GM10266 (cell line): ENCODE data around the gene UROS.

Experiments used
- DNase-seq: peaks from one replicate; pipeline ENCODE4 v3.0.0; 2012; ENCODE audit errors: extremely low spot score
- CTCF ChIP-seq: IDR thresholded peaks from 2 replicates; pipeline ENCODE4 v1.5.1; 2012; ENCODE audit warnings: mild to moderate bottlenecking, low read depth; ENCODE audit not compliant: control insufficient read depth, insufficient read depth; ENCODE audit errors: missing control alignments

UROS gene

DNA sequence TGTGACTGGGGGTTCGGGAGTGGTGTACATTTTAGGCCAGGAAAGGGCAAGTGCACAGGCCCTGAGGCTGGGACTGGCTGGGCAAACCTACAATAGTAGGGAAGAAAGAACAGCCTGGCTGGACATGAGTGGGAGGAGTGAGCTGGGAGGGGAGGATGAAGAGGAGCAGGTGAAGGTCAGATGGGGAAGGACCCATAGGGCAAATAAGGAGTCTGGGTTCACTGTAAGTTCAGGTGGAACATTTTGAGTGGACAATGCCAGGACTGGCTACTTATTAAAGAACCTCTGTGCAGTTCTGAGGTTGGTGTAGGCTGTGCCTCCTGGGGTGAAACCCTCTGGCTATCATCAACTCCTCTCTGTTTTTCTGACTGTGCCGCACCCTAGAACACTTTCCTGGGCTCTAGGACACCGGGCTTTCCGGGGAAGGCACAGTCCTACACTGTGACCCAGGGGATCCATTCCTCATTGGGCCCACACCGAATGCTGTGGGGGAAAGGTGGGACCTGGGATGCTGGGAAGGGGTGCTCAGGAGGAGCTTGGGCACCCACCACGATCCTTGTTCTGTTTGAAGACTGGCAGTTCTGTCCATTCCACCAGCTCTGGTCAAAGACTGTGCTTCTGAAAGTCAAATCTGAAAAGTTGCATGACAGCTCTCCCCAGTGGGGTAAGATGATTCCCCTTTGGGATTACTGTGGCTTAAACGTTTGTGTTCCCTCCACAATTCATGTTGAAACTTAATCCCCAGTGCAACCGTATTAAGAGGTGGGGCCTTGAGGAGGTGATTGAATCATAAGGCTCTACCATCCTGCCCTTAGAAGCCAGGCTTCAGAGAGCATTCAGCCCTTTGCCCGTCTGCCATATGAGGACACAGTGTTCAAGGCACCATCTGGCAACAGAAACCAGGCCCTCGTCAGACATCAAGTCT is 43.4 kb downstream of the UROS start:
- DNase-seq, result no peak
- no peak for TF ChIP-seq CTCF

DNA sequence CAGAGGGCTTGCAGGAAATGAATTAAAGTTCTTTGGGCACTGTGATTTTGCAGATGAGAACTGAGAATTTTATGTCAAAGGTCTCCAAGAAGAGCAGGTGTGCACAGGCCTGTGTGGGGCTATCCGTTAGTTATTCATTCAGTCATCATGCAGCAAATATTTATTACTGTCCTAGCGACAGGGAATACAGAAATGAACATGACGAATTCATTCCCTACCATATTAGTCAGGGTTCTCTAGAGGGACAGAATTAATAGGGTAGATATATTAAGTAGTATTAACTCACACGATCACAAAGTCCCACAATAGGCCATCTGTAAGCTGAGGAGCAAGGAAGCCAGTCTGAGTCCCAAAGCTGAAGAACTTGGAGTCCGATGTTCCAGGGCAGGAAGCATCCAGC is 44.5 kb downstream of the UROS start:
- no peak for DNase-seq
- TF ChIP-seq CTCF, result no peak

DNA sequence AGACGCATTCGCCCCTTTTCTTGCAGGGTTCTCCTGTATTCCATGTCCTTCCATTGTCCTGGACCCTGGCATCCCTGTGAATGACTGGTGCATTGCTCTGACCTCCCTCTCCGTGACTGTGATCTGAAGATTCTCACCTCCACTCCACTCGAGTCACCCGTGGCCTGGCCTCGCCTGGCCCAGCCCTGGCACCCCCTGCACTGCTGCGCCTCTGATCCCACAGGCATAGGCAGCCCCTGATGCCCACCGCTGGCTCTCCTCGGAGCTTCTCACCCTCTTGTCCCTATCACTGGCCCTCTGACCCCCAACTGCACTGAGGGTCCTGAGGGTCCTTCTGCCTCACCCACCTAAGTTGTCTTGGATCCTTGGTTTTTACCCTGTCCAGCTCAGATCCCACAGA is 45.3 kb downstream of the UROS start:
- no peak for TF ChIP-seq CTCF
- no peak for DNase-seq

DNA sequence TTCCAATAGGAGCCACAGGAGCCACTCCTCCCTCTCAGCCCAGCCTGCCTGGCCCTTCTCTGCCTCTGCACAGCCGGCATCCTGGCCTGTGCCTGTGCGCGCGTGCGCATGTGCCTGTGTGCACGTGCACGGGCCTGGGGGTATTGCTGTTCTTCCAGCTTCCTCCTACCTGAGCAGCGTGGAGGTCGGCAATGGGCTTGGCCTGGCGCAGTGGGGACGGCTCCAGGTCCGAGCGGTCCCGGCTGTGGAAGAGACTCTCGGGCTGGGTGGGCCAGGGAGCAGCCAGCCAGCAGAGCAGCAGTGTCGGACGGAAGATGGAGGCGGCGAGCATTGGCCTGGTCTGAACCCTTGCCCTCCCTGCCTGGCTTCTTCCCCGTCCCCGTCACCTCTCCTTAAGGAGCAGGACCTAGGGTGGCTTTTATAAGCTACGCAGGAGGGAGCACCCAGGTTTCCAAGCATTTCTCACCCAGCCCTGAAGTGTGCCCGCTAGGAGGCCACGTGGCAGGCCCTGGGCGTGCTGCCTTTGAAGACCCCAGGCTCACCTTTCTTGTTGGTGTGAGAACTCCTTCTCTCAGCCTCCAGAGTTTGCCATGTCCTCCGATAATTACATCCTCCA is 47.5 kb downstream of the UROS start, which contains the start of gene MMP21:
TSS of gene MMP21 (minus strand) at position 331 of the 616 bp plus-strand sequence. CDS start at position 331, 0 bp downstream.
- DNase-seq, result no peak
- TF ChIP-seq CTCF, result no peak

DNA sequence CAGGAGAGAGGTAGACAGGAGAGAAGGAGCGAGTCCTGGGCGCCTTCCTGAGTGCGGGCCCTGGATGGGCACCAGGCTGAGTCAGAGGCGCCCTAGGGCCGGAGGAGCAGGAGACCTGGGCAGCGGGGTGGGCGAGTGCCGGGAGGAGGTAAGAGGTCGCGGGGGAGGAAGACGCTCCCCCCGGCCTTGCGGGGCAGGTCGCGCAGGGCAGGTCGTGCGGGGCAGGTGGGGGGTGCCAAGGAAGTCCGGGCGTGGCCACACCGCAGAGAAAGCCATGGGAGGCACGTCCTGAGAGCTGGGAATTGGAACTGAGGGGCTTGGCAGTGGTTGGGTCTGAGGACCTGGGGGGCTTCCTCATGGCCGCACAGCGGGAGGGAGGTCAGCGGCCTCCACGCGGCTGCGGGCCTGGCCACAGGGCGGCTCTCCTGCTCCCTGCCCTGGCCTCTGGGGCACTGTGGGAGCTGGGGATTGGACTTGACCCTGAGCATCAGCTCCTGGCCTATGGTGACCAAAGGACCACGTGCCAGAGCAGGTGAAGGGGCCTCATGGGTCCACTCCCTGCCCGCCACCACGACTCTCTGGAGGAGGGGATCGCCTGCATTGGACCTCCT is 48.4 kb downstream of the UROS start:
- no peak for DNase-seq
- TF ChIP-seq CTCF, result no peak

GRCh38 chr10:125773687-125774543 is 49.1 kb downstream of the UROS start:
- TF ChIP-seq CTCF, result no peak
- DNase-seq, result no peak
